GM21381 (cell line): ENCODE data around the gene AGAP1.

Experiments used
- ATAC-seq: cut with Tn5 transposase; IDR thresholded peaks from one replicate; pipeline ENCODE4 v1.9.1; 2021; ENCODE audit warnings: mild to moderate bottlenecking, moderate library complexity; ENCODE audit not compliant: unreplicated experiment

The AGAP1 gene

GRCh38 chr2:236093134-236093533, 599.3 kb downstream of the AGAP1 start:
- no peak for ATAC-seq

DNA sequence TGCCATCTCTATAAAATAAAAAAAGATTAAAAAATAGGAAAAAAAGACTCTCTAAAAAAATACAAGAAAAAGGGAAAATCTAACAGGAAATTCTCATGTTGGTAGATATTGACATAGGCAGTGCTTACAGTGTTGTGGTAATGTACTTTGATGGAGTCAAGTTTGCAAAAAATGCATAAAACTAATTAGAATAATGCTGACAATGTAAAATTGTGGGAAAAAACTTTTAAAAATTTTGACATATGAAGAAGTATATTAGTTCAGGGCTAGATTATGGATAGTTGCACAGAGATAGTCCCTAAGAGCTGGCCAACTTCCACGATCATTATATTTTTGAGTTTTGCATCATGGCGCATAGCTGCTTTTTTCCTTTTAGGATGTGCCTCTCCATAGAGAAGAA, 601.7 kb downstream of the AGAP1 start:
- no peak for ATAC-seq

DNA sequence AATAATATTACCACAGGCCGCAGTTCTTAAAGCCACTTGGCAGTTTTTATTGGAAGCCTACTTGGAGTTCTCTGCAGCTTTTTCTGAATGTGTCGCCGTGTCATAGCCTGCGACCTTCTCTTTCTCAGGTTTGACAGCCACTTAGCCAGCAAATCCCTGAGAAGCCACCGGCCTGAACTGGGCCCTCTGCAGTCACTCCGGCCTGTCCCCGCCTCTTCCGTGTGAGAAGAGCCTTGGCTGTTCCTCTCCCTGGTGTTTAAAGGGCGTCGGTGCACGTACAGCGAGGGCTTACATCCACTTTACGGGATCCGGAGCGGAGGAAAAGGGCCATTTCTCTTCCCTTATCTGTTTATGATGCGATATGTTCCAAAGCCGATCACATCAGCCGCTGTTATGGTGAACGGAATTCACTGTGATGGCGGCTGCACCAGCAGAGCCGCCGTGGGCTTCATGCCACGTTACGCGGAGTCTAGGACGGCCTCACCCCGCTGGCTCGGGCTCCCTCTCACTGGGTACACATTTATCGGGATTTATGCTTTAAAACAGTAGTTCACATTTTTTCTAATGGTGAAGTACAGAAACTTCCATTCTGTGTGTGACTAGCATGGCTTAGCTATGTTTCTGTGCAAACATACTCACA, 607.6 kb downstream of the AGAP1 start:
- ATAC-seq: no peak

DNA sequence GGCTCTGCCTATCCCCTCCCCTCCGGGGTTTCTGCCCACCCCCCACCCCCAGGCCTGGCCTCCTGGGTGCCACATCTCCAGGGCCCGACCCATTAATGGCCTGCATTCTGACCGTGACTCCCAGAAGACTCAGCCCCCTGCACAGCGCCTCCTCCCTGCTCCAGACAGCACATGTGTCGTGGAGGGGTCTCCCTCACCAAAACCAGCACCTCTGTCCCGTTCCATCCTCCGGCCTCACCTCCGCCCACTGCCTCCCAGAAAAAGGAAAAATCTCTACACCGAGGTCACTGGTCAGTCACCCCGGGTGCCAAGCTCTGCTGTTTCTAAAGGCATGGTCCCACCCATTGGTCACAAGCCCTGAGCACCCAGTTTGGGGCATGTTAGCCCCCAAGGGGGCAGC, 609.1 kb downstream of the AGAP1 start:
- ATAC-seq: no peak

DNA sequence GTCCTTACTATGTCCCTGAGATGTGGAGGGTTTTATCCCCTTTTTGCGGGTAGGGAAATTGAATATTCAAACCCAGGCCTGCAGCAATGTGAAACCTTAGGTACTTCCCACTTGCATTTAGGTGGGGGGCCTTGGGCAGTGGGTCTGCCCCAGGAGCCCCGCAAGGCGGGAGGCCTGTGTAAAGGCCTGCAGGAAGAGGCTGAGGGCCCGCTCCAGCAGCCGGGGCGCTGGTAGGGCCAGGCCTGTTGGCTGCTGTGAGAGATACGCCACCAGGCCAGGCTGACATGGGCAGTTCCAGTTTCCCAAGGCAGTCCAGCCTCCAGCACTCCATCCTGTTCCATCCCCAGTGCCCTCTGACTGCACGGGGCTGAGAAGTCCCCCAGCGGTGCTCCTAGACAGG, 610.1 kb downstream of the AGAP1 start:
- ATAC-seq: no peak

DNA sequence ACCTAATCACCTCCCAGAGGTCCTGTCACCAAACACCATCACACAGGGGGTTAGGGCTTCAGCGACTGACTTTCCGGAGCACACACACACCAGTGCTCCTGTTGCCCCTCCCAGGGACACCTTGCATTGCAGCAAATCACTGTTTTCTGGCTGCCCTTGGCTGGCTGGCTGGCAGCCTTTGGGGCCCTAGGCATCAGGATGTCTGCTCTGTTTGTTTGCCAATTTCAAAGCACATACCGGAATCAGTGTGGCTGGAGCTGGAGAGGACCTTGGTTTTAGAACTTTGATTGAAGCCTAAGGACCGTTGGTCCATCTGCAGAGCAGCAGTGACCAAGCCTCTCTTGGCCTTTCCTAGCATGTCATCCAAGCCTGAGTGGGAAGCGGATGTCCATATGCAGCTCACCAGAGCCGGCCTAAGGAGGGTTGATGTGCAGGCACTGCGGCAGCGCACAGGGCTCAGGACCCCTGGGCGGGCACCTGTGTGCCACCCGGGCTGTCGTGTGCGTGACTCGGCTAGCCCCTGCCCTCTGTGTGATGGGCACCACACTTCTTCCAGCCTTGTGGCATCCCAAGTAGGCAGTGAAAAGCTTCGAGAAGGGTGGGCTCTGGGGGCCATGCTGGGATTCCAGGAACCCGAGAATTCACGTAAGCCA, 612.2 kb downstream of the AGAP1 start:
- no peak for ATAC-seq

GRCh38 chr2:236106761-236107160, 612.9 kb downstream of the AGAP1 start:
- ATAC-seq: no peak

DNA sequence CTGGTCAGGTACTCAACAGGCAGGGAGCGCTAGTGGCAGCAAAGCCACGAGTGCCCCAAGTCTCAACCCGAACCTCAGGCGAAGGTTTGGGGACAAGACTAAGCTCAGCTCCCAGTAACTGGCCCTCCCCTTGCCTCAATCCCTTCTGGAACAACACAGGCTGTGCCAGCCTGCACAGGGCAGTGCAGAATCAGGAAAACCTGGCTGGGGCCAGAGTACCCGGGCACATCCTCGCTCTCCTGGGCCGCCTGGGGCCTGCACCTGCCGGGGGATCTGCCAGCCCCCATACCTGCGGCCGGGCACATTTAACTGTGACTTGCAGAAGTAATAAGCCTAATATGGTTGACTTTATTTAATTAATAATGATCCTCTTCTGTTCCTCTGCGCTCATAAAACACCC, 613.7 kb downstream of the AGAP1 start:
- ATAC-seq: no peak

DNA sequence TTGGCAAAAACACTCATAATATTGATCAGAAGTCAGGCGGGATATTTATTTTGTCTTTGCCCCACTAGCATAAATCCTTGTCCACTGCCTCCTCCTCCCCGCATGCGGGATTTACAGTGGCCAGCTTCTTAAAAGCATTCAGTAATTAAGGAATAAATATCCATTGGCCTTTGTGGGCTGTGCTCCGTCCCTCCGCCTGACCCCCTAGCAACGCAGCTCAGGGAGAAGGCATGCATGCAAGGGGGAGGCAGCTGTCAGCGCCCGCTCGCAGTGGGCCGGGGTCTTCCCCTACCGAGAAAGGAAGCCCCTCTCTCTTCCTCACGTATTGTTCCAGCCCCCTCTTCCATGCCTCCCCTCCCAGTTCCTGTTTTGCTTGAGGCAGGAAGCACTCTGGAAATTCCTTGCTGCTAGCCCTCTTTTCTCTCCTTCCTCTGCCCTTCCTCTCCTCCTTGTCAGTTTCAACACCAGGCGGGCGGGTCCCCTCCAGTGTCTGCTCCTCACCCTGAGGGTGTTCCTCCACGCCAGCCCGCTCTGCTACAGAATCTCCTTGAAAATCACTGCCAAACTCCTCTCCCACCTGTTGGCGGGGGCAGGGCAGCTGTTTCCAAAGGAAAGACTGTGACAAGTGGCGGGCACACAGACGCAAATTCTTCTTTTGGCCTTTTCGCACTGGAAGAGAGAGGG, 614.2 kb downstream of the AGAP1 start:
- no peak for ATAC-seq

DNA sequence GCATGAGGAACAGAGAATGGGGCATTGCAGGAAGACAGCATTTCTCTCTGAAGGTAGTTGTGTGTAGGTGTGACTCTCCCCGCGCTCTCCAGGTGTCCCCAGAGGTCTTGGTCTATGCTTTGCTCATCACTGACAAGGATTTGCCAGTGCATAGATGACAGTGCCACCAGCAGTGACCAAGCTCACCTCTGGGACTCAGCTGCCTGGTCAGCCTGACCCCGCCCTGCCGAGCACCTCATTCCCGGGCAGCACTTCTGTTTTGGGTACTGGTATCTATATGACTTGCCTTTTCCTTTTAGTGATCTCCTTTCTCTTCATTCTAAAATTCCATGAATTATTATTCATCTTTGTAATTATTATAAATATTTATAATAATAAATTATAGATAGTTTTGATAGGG, 615.2 kb downstream of the AGAP1 start:
- no peak for ATAC-seq

- ATAC-seq: no peak
Measured at GRCh38 chr2:236109473-236109872, 615.6 kb downstream of the AGAP1 start.

DNA sequence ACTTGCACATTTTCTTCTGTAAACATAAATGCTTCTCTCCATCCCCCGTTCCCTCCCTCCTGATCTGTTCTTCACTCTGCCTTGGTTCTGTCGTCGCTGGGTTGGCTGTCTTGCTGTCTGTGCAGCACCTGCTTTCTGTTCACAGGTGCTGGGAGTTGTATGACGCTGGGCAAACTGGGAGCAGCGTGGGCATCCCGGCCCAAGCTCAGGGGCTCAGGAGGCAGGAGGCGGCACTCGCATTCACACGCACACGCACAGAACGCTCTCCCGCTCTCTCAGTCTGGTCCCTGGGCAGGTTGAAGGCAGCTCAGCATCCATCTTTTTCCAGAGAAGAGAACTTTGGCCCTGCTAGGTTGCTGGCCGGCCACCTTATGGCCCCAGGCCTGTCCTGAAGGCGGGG, 618.6 kb downstream of the AGAP1 start:
- no peak for ATAC-seq

DNA sequence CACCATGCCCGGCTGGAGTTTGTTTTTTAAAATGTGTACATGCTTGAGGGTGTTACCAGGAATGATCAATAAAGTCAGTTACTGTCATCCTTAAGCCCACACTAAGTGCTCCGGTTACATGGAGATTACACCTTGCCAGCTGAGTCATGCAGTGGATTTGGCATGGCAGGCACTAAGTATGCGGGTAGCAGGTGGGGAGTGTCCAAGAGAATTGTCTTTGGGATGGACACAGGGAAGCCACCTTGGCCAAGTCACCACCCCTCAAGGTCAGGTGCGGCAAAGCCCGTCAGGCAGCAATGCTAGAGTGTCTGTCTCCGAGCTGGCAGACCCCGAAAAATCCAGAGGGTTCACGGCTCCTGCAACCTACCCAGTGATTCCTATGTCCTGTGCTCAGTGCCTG, 619.6 kb downstream of the AGAP1 start:
- no peak for ATAC-seq

- ATAC-seq: no peak
Measured at GRCh38 chr2:236113948-236114347, 620.1 kb downstream of the AGAP1 start.

- ATAC-seq: no peak
Measured at GRCh38 chr2:236114959-236115358, 621.1 kb downstream of the AGAP1 start.

GRCh38 chr2:236117401-236117800, 623.6 kb downstream of the AGAP1 start:
- no peak for ATAC-seq

DNA sequence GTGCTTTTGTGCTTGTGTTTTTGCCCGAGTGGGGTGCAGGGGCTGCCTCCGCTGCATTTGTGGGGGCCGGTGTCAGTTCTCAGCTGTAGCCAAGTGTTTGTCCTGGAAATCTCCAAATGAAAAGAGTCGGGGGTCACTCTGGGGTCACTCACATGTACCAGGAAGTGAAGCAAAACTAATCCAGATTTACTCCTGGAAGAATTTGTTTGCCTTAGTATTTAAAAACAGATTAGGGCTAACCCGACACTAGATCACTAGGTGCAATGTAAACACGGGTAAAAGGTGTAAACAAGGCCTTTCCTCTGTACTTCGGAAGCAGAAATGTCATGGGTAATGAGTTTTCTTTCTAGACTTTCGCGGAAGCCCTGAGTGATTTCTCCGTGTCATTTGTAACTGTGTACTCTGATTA, 624.0 kb downstream of the AGAP1 start:
- ATAC-seq: no peak

- ATAC-seq: no peak
Measured at GRCh38 chr2:236119003-236119402, 625.2 kb downstream of the AGAP1 start.

- ATAC-seq: no peak
Measured at GRCh38 chr2:236119476-236119875, 625.6 kb downstream of the AGAP1 start.

DNA sequence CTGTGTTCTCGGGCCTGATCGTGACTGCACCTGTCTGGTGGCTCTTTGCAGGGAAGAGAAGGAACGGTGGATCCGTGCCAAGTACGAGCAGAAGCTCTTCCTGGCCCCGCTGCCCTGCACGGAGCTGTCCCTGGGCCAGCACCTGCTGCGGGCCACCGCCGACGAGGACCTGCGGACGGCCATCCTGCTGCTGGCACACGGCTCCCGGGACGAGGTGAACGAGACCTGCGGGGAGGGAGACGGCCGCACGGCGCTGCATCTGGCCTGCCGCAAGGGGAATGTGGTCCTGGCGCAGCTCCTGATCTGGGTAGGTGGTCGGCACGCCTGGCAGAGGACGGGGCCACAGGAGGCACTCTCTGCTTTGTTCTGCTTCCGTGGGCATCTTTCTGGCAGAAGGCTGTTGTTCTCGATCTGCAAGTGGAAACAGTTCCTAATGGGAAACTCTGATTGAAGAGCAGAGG, 626.3 kb downstream of the AGAP1 start:
- no peak for ATAC-seq

GRCh38 chr2:236120829-236121228, 627.0 kb downstream of the AGAP1 start:
- no peak for ATAC-seq

GRCh38 chr2:236121546-236121945, 627.7 kb downstream of the AGAP1 start:
- ATAC-seq: no peak
